ENCODE results near the gene PNO1. TPM values are rescaled to one million over a fixed set of nuclear protein-coding genes. Genes with fewer than 3 reads are reported as not detected.
A peak's percentile ranks its signal among the peaks of the same experiment; 100 is the strongest.

Gene PNO1
- total and polyA plus RNA-seq, 9 of the 15 experiments (the other 6 are each of a cell fraction or from before 2014, with no cell fraction given): 11.8 to 81.7 (median 41.1) TPM

DNA sequence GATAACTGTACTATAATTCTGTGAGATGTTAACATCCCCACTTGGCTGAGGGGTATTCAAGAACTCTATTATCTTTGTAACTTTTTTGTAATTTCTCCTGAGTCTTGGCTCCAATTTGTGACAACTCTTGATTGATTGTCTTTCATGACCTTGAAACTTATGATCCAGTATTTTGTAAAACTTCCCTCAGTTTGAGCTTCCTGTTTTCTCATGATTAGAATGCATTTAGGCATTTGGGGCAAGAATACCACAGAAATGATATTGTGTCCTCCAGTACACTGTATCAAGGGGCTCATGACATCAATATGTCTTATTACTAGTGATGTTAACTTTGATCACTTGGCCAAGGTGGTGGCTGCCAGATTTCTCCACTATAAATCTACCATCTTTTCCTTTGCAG is 37.4 kb downstream of the PNO1 start:
- peaks cover 5% of the 10 kb centered on the region for H3K36me3 ChIP-seq (ENCODE audit: control insufficient read depth, insufficient read depth, low read length)
- H3K27ac ChIP-seq (ENCODE audit: extremely low read depth, low read depth, low read length): peak overlapping the region; percentile 28; the same call in 1 of the 3 replicates
- peak; percentile 94 for TF ChIP-seq ESRRA (IDR thresholded peaks at IDR 0.05; ENCODE audit: borderline replicate concordance, low read depth)
- peak; percentile 97 for TF ChIP-seq MEIS2 (IDR thresholded peaks at IDR 0.05; ENCODE audit: partially characterized antibody)
- TF ChIP-seq, protein P1, sequence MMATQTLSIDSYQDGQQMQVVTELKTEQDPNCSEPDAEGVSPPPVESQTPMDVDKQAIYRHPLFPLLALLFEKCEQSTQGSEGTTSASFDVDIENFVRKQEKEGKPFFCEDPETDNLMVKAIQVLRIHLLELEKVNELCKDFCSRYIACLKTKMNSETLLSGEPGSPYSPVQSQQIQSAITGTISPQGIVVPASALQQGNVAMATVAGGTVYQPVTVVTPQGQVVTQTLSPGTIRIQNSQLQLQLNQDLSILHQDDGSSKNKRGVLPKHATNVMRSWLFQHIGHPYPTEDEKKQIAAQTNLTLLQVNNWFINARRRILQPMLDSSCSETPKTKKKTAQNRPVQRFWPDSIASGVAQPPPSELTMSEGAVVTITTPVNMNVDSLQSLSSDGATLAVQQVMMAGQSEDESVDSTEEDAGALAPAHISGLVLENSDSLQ (IDR thresholded peaks at IDR 0.05): peak; percentile 89
- 0 out of 2 replicates have a peak, but pooled peaks have one; percentile 28 for TF ChIP-seq SMARCE1 (IDR thresholded peaks at IDR 0.05)
- TF ChIP-seq, protein P2, sequence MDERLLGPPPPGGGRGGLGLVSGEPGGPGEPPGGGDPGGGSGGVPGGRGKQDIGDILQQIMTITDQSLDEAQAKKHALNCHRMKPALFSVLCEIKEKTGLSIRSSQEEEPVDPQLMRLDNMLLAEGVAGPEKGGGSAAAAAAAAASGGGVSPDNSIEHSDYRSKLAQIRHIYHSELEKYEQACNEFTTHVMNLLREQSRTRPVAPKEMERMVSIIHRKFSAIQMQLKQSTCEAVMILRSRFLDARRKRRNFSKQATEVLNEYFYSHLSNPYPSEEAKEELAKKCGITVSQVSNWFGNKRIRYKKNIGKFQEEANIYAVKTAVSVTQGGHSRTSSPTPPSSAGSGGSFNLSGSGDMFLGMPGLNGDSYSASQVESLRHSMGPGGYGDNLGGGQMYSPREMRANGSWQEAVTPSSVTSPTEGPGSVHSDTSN (CRISPR knock-in tag; IDR thresholded peaks at IDR 0.05; ENCODE audit: low read depth): no peak; the same call in 1 of the 2 replicates
- TF ChIP-seq, protein P2 (tag; conservative IDR thresholded peaks at IDR 0.05; ENCODE audit: low read depth): peak; percentile 93
- no peak for TF ChIP-seq ZNF217 (CRISPR knock-in tag; IDR thresholded peaks at IDR 0.05)
- no peak for TF ChIP-seq ERF (CRISPR knock-in tag; IDR thresholded peaks at IDR 0.05)
- TF ChIP-seq, protein P3, sequence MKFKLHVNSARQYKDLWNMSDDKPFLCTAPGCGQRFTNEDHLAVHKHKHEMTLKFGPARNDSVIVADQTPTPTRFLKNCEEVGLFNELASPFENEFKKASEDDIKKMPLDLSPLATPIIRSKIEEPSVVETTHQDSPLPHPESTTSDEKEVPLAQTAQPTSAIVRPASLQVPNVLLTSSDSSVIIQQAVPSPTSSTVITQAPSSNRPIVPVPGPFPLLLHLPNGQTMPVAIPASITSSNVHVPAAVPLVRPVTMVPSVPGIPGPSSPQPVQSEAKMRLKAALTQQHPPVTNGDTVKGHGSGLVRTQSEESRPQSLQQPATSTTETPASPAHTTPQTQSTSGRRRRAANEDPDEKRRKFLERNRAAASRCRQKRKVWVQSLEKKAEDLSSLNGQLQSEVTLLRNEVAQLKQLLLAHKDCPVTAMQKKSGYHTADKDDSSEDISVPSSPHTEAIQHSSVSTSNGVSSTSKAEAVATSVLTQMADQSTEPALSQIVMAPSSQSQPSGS (CRISPR knock-in tag; IDR thresholded peaks at IDR 0.05): no peak
- 0 out of 2 replicates have a peak, but pooled peaks have one; percentile 8 for TF ChIP-seq ETV1 (tag; conservative IDR thresholded peaks at IDR 0.05; ENCODE audit: low read depth)
- no peak for TF ChIP-seq ZC3H11A (IDR thresholded peaks at IDR 0.05; ENCODE audit: low read depth, low read length)
- TF ChIP-seq TGIF2 (CRISPR knock-in tag; IDR thresholded peaks at IDR 0.05): no peak
- H4K20me1 ChIP-seq (replicated peaks; ENCODE audit: control insufficient read depth, insufficient read depth, low read length): no peaks in the 10 kb centered on the region
- no peak overlapping the region; a peak in 1 of 4 replicates for H3K9ac ChIP-seq (ENCODE audit: insufficient read depth in 1 of 2, low read depth in 2 of 2, low read length in 2 of 2)
- peaks cover 5 to 32% of the 10 kb centered on the region in 2 experiments for H3K4me1 ChIP-seq (replicated peaks in 1 of 2; ENCODE audit: control insufficient read depth in 2 of 2, insufficient read depth in 2 of 2, low read length in 2 of 2)
- in situ Hi-C loops (cut with MboI): no loop called here
- FAIRE-seq (no peak), ATAC-seq (no peak; the same call in 2 of the 3 replicates), DNase-seq (ENCODE audit: extremely low read depth in 1 of 4, low spot score in 3 of 4) (peak in 1 of 4 experiments; percentile 30)
- intact Hi-C loops (cut with micrococcal nuclease): loop anchor here (5.0 kb wide), 1 partner anchor 87 kb away; no protein-coding TSS in a partner anchor
- CTCF ChIA-PET (ENCODE audit: low intra/inter-chr PET ratio): no interaction called here
- H2AFZ ChIP-seq (ENCODE audit: low read depth, low read length): no peak overlapping the region
- TSS peak; percentile 12 for BruUV-seq (replicated peaks)
- H3K9me3 ChIP-seq (replicated peaks; ENCODE audit: control insufficient read depth, insufficient read depth, low read depth, low read length): no peaks in the 10 kb centered on the region
- no peaks in the 10 kb centered on the region for H3K27me3 ChIP-seq (ENCODE audit: control insufficient read depth in 2 of 2, insufficient read depth in 2 of 2, low read length in 2 of 2)
- H3K79me2 ChIP-seq (ENCODE audit: control insufficient read depth, insufficient read depth, low read length): peaks cover 96% of the 10 kb centered on the region
- H3K9me1 ChIP-seq (ENCODE audit: control insufficient read depth, insufficient read depth, low read length): no peaks in the 10 kb centered on the region
- no peak overlapping the region for H3K4me3 ChIP-seq
- POLR2A ChIA-PET: interaction anchor here (0.6 to 1.5 kb wide), 2 partner anchors 11 to 31 kb away, joined by 3 to 4 read pairs; no protein-coding TSS in a partner anchor
- no peak overlapping the region for H3K4me2 ChIP-seq (ENCODE audit: insufficient read depth, low read length)
